Endothelial cell (in vitro differentiated cells): ENCODE measurements around the gene GAD1. TPM values are rescaled to one million over a fixed set of nuclear protein-coding genes. Genes with fewer than 3 reads are reported as not detected.

ENCODE experiments used
- DNase-seq: peaks from one replicate; pipeline ENCODE4 v3.0.0; 2021; ENCODE audit warnings: low spot score
- H3K27ac Mint-ChIP-seq: one replicate; pipeline ENCODE4 v1.8.0; 2021; ENCODE audit warnings: mixed read lengths, inconsistent platforms; ENCODE audit not compliant: unreplicated experiment
- H3K27me3 Mint-ChIP-seq: one replicate; pipeline ENCODE4 v1.8.0; 2021; ENCODE audit warnings: mild to moderate bottlenecking, moderate library complexity, mixed read lengths, inconsistent platforms; ENCODE audit not compliant: unreplicated experiment
- H3K36me3 Mint-ChIP-seq: one replicate; pipeline ENCODE4 v1.8.0; 2021; ENCODE audit warnings: mild to moderate bottlenecking, low read depth, mixed read lengths, inconsistent platforms; ENCODE audit not compliant: unreplicated experiment
- H3K4me1 Mint-ChIP-seq: one replicate; pipeline ENCODE4 v1.8.0; 2021; ENCODE audit warnings: mild to moderate bottlenecking, mixed read lengths, inconsistent platforms; ENCODE audit not compliant: unreplicated experiment
- H3K4me3 Mint-ChIP-seq: one replicate; pipeline ENCODE4 v1.8.0; 2021; ENCODE audit warnings: mild to moderate bottlenecking, mixed read lengths, inconsistent platforms; ENCODE audit not compliant: unreplicated experiment
- H3K9me3 Mint-ChIP-seq: one replicate; pipeline ENCODE4 v1.8.0; 2021; ENCODE audit warnings: mixed read lengths, inconsistent platforms; ENCODE audit not compliant: unreplicated experiment
- CTCF ChIP-seq: fragments of 200-600 bp; sonication (generic); IDR thresholded peaks from one replicate; pipeline ENCODE4 v1.5.0; 2021; ENCODE audit warnings: antibody characterized with exemption; ENCODE audit not compliant: unreplicated experiment
- total RNA-seq: library from RNA; stranded (reverse); fragmentation: NEBNext Ultra II Directional; extraction: Animal tissue kit (Norgen Biotek cat#: 25700); gene quantifications from one replicate; pipeline ENCODE4 v1.2.1, GENCODE V29; 2021; ENCODE audit not compliant: unreplicated experiment

The GAD1 gene
- total RNA-seq, 1 donor from 2014 or later: 129 TPM

- Mint-ChIP-seq H3K4me3 (no peak overlapping the region), H3K36me3 (peaks cover 55% of the 10 kb centered on the region), H3K27me3 (no peaks in the 10 kb centered on the region), H3K4me1 (no peaks in the 10 kb centered on the region), H3K27ac (no peak overlapping the region), H3K9me3 (no peaks in the 10 kb centered on the region)
- no peak for TF ChIP-seq CTCF
- DNase-seq: no peak
These were observed 27.0 kb downstream of the GAD1 start for GRCh38 chr2:170843656-170844055.

- peaks cover 54% of the 10 kb centered on the region for H3K36me3 Mint-ChIP-seq
- DNase-seq: peak; percentile 58
- H3K9me3 Mint-ChIP-seq: no peaks in the 10 kb centered on the region
- TF ChIP-seq CTCF: peak; percentile 69
- no peaks in the 10 kb centered on the region for H3K27me3 Mint-ChIP-seq
- no peak overlapping the region for H3K4me3 Mint-ChIP-seq
- no peaks in the 10 kb centered on the region for H3K4me1 Mint-ChIP-seq
- H3K27ac Mint-ChIP-seq: no peak overlapping the region
These were observed 28.7 kb downstream of the GAD1 start for GRCh38 chr2:170845343-170845742.

- TF ChIP-seq CTCF: no peak
- no peaks in the 10 kb centered on the region for H3K4me1 Mint-ChIP-seq
- H3K27me3 Mint-ChIP-seq: no peaks in the 10 kb centered on the region
- H3K9me3 Mint-ChIP-seq: no peaks in the 10 kb centered on the region
- H3K36me3 Mint-ChIP-seq: peaks cover 49% of the 10 kb centered on the region
- no peak overlapping the region for H3K27ac Mint-ChIP-seq
- no peak overlapping the region for H3K4me3 Mint-ChIP-seq
- DNase-seq: no peak
These were observed 29.6 kb downstream of the GAD1 start for GRCh38 chr2:170846314-170846713.

GRCh38 chr2:170847716-170848115 is 31.0 kb downstream of the GAD1 start:
- Mint-ChIP-seq H3K9me3 (no peaks in the 10 kb centered on the region), H3K4me1 (no peaks in the 10 kb centered on the region), H3K27ac (no peak overlapping the region), H3K27me3 (no peaks in the 10 kb centered on the region), H3K36me3 (peaks cover 43% of the 10 kb centered on the region), H3K4me3 (no peak overlapping the region)
- no peak for DNase-seq
- no peak for TF ChIP-seq CTCF

- Mint-ChIP-seq H3K27ac (no peak overlapping the region), H3K4me3 (no peak overlapping the region), H3K36me3 (peaks cover 42% of the 10 kb centered on the region), H3K4me1 (no peaks in the 10 kb centered on the region), H3K9me3 (no peaks in the 10 kb centered on the region), H3K27me3 (no peaks in the 10 kb centered on the region)
- no peak for TF ChIP-seq CTCF
- DNase-seq: no peak
These were observed 31.9 kb downstream of the GAD1 start for GRCh38 chr2:170848587-170848986.
